Measurements from ENCODE around the gene AGPAT3.
"Not testable (repeated sequence)": the region's sequence is repeated elsewhere in the genome, so short reads cannot be mapped to it uniquely, and the experiment has no call there.

AGPAT3 gene, protein sequence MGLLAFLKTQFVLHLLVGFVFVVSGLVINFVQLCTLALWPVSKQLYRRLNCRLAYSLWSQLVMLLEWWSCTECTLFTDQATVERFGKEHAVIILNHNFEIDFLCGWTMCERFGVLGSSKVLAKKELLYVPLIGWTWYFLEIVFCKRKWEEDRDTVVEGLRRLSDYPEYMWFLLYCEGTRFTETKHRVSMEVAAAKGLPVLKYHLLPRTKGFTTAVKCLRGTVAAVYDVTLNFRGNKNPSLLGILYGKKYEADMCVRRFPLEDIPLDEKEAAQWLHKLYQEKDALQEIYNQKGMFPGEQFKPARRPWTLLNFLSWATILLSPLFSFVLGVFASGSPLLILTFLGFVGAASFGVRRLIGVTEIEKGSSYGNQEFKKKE

DNA sequence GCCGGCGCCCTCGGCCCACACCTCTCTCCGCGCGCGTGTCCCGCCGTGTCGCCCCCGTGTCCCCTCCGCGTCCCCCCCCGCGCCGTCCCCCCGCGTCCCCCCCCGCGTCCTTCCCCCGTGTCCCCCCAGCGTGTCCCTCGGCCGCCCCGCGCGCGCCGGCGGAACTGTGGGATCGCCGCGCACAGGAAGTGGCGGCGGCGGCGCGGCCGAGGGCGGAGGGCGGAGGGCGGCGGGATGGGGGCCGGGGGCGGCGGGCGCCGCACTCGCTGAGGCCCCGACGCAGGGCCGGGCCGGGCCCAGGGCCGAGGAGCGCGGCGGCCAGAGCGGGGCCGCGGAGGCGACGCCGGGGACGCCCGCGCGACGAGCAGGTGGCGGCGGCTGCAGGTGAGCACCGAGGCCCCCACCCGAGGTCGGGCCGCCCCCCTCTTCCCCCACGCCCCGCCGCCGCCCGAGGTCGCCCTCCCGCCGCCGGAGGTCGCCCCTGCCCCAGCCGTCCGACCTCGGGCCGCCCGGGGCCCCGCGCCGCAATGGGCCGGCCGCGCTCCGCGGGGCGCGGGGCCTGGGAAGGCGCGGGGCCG lies at the start of gene AGPAT3:
AGPAT3 (plus strand) TSS at position 262 of the 578 bp plus-strand sequence. CDS start 94,459 bp downstream, outside the sequence.
- in situ Hi-C loops (cut with HindIII; ENCODE audit: low pct_ligation_motif_present, low pct_unique_long_range_greater_than_20kb, low sequenced_read_pairs), result no loop called here
- DNase-seq, result no peak

DNA sequence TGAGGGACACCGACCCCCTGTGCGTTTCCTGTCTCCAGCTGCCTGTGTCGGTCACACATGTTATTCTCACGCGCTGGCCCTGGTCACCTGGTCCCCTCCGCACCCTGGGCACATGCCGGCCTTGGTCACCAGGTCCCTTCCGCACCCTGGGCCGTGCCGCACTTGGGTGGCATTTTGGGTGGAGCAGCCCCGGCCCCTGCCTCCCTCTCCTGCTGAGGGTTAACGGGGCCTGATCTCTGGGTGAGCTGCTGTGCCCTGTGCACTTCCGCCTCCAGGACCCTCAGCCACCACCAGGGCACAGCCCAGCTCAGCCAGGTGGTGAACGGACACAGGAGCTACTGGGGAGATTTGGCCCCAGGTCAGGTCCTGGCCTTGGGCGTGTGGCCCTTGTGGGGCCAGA lies 49.0 kb upstream of the AGPAT3 start:
- DNase-seq, result no peak
- in situ Hi-C loops (cut with HindIII; ENCODE audit: low pct_ligation_motif_present, low pct_unique_long_range_greater_than_20kb, low sequenced_read_pairs), result no loop called here

DNA sequence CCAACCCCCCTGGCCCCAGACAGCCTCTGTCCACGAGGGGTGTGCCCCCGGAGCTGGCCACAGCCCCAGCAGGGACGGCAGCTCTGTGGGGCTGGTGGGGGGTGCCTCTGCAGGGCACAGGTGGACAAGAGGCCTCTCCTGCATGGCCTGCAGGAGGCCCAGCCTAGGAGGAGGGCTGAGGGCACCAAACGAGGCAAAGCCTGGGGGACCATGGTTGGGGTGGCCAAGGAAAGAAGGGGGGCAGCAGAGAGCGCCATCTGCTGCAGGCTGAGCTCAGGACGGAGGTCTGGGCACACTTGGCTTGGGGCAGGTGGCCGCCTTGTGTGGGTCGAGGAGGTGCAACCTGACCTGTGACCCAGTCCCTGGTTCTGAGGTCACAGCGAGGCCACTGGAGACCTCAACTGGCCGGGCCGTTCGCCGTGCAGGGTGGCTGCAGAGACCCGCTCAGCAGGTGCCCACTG lies 48.4 kb upstream of the AGPAT3 start:
- DNase-seq, result no peak
- in situ Hi-C loops (cut with HindIII; ENCODE audit: low pct_ligation_motif_present, low pct_unique_long_range_greater_than_20kb, low sequenced_read_pairs), result no loop called here

DNA sequence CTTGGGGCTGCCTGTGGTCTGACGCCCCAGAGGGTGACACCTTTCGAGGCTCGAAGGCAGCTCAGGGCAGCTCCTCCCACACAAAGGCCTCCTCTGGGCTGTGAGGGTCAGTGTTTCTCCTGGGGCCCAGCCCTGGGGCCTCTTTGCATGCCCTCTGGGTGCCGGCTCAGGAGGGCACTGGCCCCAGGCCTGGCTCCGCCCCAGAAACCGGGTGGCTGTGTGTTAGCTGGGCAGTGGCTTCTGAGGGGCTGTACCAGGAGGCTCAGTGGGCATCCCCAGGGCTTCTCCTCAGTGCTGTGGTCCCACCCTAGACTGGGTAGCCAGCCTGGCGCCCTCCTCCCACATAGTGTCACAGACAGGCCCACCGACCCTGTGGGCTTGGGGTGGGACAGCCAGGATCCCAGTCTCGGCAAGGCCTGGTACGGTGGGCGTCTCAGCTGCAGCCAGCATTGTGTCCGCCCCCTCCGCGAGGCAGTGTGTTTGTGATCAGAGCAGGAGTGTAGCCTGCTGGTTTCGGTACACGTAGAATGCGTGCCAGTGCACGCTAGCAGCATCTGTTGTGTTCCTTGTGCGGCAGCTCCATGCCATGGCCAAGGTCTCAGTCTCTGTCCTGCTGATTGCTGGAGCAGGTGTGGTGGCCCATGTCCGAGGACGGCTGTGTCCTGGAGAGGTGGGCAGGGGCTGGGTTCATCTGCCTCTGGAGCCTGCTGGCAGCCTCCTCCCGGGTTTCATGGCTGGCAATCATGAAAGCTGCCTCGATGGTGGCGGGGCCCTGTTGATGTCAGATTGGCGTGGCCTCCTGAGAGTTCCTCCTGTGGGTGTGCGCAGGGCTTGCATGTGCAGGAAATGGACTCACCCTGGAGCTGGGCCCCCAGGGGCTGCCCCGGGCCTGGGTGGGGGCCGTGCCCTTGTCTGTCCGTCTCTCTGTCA lies 47.6 kb upstream of the AGPAT3 start:
- in situ Hi-C loops (cut with HindIII; ENCODE audit: low pct_ligation_motif_present, low pct_unique_long_range_greater_than_20kb, low sequenced_read_pairs), result no loop called here
- no peak for DNase-seq

DNA sequence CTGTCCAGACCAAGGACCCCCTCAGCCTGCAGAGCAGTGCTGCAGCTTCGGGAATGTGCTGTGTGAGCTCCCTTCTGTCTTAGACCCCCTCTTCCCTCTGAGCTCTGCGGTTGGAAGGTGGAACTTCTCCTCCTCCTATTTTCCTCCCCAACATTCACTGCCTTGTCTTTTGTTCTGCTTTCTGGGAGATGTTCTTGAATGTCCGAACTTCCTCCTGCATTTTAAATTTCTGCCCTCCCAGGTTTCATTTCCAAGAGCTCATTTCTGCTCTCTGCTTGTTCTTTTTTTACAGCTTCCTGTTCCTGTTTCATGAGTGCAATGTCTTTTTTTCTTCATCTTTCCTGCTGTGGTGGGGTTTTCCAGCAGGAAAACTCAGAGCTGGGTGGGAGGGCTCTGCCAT lies 46.3 kb upstream of the AGPAT3 start:
- in situ Hi-C loops (cut with HindIII; ENCODE audit: low pct_ligation_motif_present, low pct_unique_long_range_greater_than_20kb, low sequenced_read_pairs), result no loop called here
- no peak for DNase-seq

DNA sequence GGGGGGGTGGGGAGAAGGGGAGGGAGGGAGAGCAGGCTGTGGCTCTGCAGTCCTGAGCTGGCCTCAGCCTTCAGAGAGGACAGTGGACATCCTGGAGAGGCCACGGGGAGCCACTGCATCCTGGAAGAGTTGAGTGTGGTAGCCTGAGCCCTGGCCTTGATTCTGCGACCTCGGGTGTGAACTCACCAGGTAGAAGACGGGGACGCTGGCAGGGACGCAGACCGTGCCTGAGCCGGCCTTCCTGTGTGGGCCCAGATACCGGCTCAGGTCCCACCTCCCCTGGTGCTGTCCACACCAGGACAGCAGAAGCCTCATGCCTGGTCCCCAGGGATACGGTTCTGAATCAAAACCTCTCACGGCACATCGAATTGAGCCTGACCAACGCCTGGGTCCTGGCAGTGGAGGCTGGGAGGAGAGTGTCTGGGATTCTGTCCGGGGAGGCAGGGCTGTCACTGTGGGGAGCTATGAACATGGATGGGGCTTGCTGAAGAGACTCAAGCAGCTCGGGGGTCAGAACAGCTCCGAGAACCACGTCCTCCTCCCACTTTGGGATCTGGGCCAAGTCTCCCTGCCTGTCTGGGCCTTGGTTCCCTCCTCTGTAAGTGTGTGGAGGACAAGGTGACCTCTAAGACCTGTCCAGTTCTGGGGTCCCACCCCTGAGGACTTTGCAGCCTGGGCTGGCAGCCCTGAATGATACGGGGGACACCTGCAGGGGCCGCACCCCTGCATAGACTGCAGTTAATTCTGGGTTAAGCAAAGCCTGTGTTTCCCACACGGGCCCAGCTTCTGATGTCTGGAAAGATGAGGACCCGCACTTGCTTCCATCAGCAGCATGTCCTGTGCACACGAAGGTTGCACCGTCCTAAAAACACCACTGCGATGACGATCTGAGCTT lies 45.3 kb upstream of the AGPAT3 start:
- in situ Hi-C loops (cut with HindIII; ENCODE audit: low pct_ligation_motif_present, low pct_unique_long_range_greater_than_20kb, low sequenced_read_pairs), result no loop called here
- DNase-seq, result no peak

DNA sequence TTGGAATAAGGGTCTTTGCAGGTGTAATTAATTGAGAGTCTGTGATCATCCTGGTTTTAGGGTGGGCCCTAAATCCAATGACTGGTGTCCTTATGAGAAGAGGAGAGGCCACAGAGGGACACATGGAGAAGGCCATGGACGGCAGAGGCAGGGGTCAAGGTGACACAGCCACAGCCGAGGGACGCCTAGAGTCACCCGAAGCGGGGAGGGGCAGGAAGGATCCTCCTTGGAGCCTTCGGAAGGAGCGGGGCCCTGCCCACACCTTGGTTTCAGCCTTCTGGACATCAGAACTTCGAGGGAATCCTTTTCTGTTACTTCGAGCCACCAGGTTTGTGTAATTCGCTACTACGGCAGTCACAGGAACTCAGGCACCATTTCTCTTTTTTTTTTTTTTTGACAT lies 44.6 kb upstream of the AGPAT3 start:
- in situ Hi-C loops (cut with HindIII; ENCODE audit: low pct_ligation_motif_present, low pct_unique_long_range_greater_than_20kb, low sequenced_read_pairs), result no loop called here

DNA sequence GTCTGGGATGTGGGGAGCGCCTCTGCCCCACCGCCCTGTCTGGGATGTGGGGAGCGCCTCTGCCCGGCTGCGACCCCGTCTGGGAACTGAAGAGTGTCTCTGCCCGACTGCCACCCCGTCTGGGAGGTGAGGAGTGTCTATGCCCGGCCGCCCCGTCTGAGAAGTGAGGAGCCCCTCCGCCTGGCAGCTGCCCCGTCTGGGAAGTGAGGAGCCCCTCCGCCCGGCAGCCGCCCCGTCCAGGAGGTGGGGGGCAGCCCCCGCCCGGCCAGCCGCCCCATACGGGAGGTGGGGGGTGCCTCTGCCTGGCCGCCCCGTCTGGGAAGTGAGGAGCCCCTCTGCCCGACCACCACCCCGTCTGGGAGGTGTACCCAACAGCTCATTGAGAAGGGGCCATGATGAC lies 42.9 kb upstream of the AGPAT3 start:
- in situ Hi-C loops (cut with HindIII; ENCODE audit: low pct_ligation_motif_present, low pct_unique_long_range_greater_than_20kb, low sequenced_read_pairs); DNase-seq: not testable (repeated sequence)

More for the DNA sequence above, 44.6 kb upstream of the AGPAT3 start:
- DNase-seq, result no peak

DNA sequence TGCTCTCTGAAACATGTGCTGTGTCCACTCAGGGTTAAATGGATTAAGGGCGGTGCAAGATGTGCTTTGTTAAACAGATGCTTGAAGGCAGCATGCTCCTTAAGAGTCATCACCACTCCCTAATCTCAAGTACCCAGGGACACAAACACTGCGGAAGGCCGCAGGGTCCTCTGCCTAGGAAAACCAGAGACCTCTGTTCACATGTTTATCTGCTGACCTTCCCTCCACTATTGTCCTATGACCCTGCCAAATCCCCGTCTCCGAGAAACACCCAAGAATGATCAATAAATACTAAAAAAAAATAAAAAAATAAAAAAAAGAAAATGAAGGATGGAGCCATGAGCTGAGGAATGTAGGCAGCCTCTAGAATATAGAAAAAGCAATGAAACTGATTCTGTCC lies 42.3 kb upstream of the AGPAT3 start:
- in situ Hi-C loops (cut with HindIII; ENCODE audit: low pct_ligation_motif_present, low pct_unique_long_range_greater_than_20kb, low sequenced_read_pairs); DNase-seq: not testable (repeated sequence)

DNA sequence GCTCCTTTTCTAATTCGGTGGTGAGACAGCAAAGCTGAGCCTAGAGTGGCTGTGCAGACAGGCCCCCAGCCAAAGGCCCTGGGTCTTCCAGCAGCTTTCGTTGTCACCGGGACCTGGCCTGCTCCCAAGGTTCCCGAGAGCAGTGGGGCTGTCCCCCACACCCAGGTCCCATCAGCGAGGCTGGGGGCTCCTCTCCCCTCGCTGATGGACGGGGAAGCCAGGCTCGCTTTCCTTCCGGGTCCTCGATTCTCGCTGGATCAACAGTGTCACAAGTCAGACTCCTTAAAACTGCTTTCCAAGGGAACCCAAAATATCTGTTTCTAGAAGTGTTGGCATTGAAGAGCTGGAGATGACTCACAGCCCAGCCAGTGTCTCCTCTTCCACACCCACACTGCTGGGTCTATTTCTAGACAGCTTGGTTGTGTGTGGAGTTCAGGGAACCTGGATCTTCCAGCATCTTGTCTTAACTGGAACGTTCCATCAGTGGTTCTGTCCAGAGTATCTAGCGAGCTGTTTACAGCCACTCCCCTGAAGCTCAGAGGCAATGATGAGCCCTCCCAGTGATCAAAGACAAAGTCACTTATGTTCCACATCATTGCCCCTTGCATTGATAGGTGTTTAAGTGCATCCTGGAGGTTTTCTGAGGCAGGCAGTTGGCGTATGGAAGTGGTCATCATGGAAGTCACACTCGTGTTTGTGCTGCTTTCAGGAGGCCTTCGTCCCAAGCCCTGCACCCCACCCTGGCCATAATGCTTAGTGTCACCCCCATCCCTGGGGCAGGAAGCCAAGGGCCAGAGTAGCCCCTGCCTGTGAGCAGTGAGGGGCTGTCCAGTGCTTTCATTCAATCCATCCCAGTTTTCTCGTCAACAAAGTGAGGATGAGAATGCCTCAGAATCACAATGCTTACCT lies 40.4 kb upstream of the AGPAT3 start:
- in situ Hi-C loops (cut with HindIII; ENCODE audit: low pct_ligation_motif_present, low pct_unique_long_range_greater_than_20kb, low sequenced_read_pairs), result no loop called here

DNA sequence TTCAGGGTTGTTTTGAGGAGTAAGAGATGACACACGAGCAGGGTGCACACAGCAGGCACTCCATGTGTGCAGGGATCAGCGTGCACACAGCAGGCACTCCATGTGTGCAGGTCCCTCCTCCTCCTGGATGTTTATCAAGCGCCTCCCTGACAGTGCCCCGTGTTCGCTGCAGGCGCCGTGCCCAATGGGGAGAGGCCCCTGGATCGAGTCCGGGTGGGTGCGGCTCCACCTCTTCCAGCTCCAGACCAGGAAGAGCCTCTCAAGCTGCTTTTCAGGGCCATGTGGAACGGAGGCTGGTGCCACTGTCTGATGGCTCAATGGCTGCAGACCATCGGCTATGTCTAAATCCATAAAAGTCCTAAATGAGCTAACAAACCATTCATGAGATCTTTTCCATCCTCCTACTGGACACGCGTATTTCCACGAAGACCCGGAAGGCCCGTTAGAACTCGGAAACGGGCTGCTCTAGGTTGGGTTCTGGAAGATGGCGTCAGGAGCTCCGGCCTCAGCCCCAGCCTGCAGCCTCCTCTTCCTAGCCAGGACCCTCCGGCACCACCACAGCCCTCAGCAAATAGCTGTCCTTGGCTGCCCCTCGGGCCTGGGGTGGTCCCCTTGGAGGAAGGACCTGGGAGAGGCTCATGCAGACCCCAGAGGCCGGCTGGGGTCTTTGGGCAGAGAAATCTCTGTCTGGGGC lies 39.6 kb upstream of the AGPAT3 start:
- no peak for DNase-seq
- in situ Hi-C loops (cut with HindIII; ENCODE audit: low pct_ligation_motif_present, low pct_unique_long_range_greater_than_20kb, low sequenced_read_pairs), result no loop called here

More for the DNA sequence above, 40.4 kb upstream of the AGPAT3 start:
- DNase-seq, result no peak

DNA sequence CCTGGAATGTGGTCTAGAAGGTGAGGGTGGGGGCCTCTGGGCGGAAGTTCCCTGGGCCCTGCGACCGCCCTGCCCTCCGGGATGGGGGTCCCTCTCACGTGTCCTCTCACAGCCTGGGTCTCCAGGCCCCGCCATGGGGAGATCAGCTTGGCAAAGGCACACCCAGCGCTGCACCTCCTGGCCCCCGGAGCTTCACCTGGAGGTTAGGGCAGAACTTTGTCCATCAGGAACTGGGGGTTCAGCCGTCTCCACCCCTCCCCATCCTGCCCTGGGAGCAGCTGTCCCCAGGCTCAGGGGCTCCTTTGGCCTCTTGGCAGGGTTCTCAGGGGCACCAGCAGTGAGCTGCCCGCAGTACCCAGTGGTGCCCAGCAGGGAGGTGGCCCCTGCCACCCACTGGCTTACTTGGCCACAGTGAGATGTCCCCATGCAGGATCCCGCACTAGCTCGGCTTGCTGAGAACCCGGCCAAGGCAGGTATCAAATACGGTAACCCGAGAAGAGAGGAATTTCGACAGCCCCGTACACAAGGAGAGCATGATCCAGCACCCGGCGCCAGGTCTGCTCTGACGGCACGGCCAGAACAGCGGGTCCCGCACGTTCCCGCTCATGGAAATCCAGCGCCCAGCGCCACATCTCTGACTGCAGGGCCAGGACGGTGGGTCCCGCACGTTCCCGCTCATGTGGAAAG lies 38.9 kb upstream of the AGPAT3 start:
- in situ Hi-C loops (cut with HindIII; ENCODE audit: low pct_ligation_motif_present, low pct_unique_long_range_greater_than_20kb, low sequenced_read_pairs), result no loop called here
- DNase-seq, result peak; percentile 16

DNA sequence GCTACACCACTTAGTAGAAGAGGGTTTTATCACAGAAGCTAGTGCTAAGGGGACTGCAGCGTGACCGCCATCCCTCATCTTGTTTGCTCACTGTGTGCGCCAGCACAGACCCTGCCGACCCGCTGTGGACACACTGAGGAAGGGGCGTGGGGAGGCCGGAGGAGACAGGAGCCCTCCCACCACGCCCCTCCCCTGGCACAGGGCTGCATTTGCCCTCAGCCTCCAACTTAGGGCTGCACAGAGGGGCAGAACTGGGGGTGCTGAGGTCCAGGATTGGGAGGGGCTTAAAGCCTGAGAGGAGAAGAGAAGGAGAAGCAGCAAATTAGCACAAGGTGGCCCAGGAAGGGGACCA lies 38.4 kb upstream of the AGPAT3 start:
- in situ Hi-C loops (cut with HindIII; ENCODE audit: low pct_ligation_motif_present, low pct_unique_long_range_greater_than_20kb, low sequenced_read_pairs), result no loop called here
- no peak for DNase-seq

DNA sequence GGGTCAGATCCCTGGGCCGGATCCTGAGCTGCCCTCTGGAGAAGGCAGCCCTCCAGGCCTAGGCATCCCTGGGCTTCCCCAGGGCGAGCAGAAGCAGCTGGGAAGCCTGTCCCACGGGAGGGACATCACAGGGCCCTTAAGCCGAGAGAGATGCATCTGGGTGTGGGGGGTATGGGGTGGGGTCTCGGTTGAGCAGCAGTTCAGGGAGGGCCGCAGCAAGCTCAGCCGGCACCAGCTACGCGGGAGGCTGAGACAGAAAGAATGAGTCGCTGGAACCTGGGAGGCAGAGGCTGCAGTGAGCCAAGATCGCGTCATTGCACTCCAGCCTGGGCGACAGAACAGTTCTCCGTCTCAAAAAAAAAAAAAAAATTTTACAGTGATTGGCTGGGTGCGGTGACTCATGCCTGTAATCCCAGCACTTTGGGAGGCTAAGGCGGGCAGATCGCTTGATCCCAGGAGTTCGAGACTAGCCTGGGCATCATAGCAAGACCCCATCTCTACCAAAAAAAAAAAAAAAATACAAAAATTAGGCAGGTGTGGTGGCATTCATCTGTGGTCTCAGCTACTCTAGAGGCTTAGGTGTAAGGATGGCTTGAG lies 37.9 kb upstream of the AGPAT3 start:
- peak; percentile 72 for DNase-seq
- in situ Hi-C loops (cut with HindIII; ENCODE audit: low pct_ligation_motif_present, low pct_unique_long_range_greater_than_20kb, low sequenced_read_pairs), result no loop called here

DNA sequence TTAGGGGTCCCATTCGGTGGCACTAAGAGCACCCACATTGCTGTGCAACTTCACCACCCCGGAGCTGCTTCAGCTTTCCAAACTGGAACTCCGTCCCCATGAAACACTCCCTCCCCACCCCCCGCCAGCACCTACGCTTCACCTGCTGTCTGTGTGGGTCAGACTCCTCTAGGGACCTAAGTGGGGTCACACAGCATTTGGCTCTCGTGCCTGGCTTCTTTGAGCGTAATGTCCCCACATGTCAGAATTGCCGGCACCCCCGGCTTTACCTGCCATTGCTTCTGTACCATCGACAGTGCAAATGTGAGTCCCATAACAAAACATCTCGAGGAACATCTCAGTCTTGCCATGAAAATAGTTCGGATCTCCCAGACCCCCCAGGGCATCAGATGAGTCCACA lies 35.9 kb upstream of the AGPAT3 start:
- in situ Hi-C loops (cut with HindIII; ENCODE audit: low pct_ligation_motif_present, low pct_unique_long_range_greater_than_20kb, low sequenced_read_pairs), result no loop called here
- DNase-seq, result no peak

DNA sequence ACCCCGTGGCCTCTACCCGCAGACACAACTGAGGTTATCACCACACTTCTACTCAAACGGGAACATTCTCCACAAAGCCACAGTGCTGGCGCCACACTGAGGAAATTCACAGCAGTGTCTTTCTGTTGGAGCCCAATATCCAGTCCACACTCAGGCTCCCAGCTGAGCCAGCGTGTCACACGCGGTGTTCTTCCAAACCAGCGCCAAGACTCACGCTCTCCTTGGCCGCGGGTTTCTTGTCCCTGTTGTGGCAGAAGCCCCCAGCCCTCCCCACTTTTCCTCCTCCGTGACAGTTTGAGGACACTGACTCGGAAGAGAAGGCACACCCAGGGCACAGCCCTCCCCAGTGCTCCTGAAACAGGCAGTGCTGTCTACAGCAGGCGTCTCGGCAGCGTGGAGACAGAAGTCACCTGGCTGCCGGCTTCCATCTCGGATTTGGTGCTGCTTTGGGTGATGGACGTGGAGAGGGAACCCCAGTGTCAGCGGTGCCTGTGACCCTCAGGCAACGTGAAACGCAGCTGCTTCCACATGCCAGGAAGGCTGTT lies 35.4 kb upstream of the AGPAT3 start:
- no peak for DNase-seq
- in situ Hi-C loops (cut with HindIII; ENCODE audit: low pct_ligation_motif_present, low pct_unique_long_range_greater_than_20kb, low sequenced_read_pairs), result no loop called here

Measured in ACHN (cell line).